Kidney epithelial cell (primary cell): ENCODE results near the gene ZNF219. TPM values are rescaled to one million over a fixed set of nuclear protein-coding genes. Genes with fewer than 3 reads are reported as not detected.

Source experiments
- DNase-seq: peaks from one replicate; pipeline ENCODE4 v3.0.0-alpha.2; 2010; ENCODE audit warnings: low read depth
- H3K27me3 ChIP-seq: 2 replicates; pipeline ENCODE4 v1.6.0; 2011; ENCODE audit warnings: low read length; ENCODE audit not compliant: control insufficient read depth, insufficient read depth
- H3K36me3 ChIP-seq: 2 replicates; pipeline ENCODE4 v1.5.1; 2011; ENCODE audit warnings: low read length; ENCODE audit not compliant: control insufficient read depth, insufficient read depth
- H3K4me3 ChIP-seq: 2 replicates; pipeline ENCODE4 v1.5.1; 2011; ENCODE audit warnings: low read depth, mild to moderate bottlenecking, control low read depth, low read length
- CTCF ChIP-seq: IDR thresholded peaks from 2 replicates; pipeline ENCODE4 v1.5.1; 2011; ENCODE audit warnings: mild to moderate bottlenecking, moderate library complexity, low read length, control low read depth, inconsistent platforms; ENCODE audit not compliant: insufficient read depth, poor library complexity, severe bottlenecking
- total RNA-seq: library from RNA; depleted of rRNA; stranded (reverse); fragments of >200 nt; gene quantifications from 2 replicates; pipeline ENCODE4 v1.2.3, GENCODE V29; 2015

Gene ZNF219
- 25.5 and 34.5 TPM in 2 replicates for total RNA-seq

DNA sequence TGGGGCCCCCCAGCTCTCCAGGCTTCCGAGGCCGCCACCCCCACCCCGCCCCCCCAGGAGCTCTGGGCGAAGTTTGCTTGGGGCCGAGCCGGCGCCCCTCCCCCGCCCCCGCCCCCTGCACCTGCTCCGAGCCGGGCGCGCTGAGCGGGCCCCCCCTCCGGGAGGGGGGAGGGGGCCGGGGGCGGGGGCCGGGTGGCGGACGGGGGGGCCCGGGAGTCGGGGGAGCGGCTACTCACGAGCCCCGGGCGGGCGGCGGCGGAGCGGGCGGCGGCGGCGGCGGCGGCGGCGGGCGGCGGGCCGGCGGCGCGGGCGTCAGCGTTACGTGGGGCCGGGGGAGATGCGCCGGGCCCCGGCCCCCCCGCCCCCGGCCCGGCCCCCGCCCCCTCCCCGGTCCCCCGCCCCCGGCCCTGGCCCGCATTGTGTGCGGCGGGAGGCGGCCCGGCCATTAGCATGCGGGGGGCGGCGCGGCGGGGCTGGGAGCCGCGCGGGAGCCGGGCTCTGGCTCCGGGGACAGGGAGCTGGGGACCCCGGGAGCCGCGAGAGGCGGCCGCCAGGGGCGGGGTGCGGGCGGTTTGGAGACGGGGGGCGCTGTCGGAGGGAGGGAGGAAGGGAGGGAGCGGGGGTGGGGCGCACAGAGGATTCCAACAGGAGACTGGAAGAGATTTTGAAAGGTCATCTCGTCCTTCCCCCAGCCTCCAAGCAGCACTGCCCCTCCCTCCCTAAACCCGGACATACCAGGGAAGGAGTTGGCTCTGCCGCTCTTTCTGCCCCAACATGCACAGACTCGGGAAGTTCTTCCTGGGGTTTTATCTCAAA, at the start of gene ZNF219:
TSS of gene ZNF219 (minus strand) at position 580 of the 816 bp plus-strand sequence. CDS start 5,064 bp downstream, outside the sequence.
- no peaks in the 10 kb centered on the region for H3K36me3 ChIP-seq
- DNase-seq, result no peak
- H3K27me3 ChIP-seq, result no peaks in the 10 kb centered on the region
- H3K4me3 ChIP-seq, result peak within 1 kb of the TSS; percentile 64
- no peak for TF ChIP-seq CTCF

GRCh38 chr14:21145437-21145836, 47.0 kb upstream of the ZNF219 start:
- H3K36me3 ChIP-seq, result no peaks in the 10 kb centered on the region
- no peaks in the 10 kb centered on the region for H3K27me3 ChIP-seq
- TF ChIP-seq CTCF, result no peak
- H3K4me3 ChIP-seq, result no peak overlapping the region
- no peak for DNase-seq

DNA sequence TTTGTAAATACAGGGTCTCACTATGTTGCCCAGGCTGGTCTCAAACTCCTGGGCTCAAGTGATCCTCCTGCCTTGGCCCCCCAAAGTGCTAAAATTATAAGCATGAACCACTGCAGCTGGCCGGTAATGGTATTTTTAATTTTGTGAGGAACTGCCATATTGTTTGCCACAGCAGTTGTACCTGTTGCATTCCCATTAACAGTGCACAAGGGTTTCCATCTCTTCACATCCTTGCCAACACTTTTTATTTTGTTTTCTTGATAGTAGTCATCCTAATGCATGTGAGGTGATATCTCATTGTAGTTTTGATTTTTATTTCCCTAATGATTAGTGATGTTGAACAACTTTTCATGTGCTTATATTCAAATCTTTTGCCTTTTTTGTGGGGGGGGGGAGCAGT, 43.9 kb upstream of the ZNF219 start:
- no peak for TF ChIP-seq CTCF

GRCh38 chr14:21136024-21136423, 37.6 kb upstream of the ZNF219 start:
- H3K36me3 ChIP-seq, result no peaks in the 10 kb centered on the region
- no peak overlapping the region for H3K4me3 ChIP-seq
- no peak for DNase-seq

More for the DNA sequence above, 43.9 kb upstream of the ZNF219 start:
- H3K36me3 ChIP-seq, result no peaks in the 10 kb centered on the region
- no peak overlapping the region for H3K4me3 ChIP-seq
- no peaks in the 10 kb centered on the region for H3K27me3 ChIP-seq
- no peak for DNase-seq

GRCh38 chr14:21133901-21134300, 35.4 kb upstream of the ZNF219 start:
- H3K27me3 ChIP-seq, result no peaks in the 10 kb centered on the region
- no peak overlapping the region for H3K4me3 ChIP-seq
- no peaks in the 10 kb centered on the region for H3K36me3 ChIP-seq
- TF ChIP-seq CTCF, result no peak
- no peak for DNase-seq

More at GRCh38 chr14:21136024-21136423, 37.6 kb upstream of the ZNF219 start:
- peak; percentile 56 for TF ChIP-seq CTCF
- no peaks in the 10 kb centered on the region for H3K27me3 ChIP-seq
